CD4-positive, alpha-beta T cell (primary cell): Measurements from ENCODE around the gene INTU. TPM values are rescaled to one million over a fixed set of nuclear protein-coding genes. Genes with fewer than 3 reads are reported as not detected.
A peak's percentile ranks its signal among the peaks of the same experiment; 100 is the strongest.

ENCODE experiments used
- ATAC-seq: fragments of 200-7000 bp; cut with Tn5 transposase; one replicate; pipeline ENCODE4 v1.10.0; 2022; ENCODE audit warnings: mild to moderate bottlenecking; ENCODE audit not compliant: poor library complexity
- CTCF ChIA-PET: fragments of 350-600 bp; sonication (Branson Sonifier 250); formaldehyde crosslinking; loops from one replicate; lab custom pipeline; 2021; ENCODE audit warnings: antibody characterized with exemption, inconsistent platforms; lab: Charles Lee
- POLR2A ChIA-PET: fragments of 350-600 bp; sonication (Branson Sonifier 250); formaldehyde crosslinking; loops from one replicate; lab custom pipeline; 2021; ENCODE audit warnings: antibody characterized with exemption, inconsistent platforms; lab: Charles Lee
- DNase-seq, 14 experiments: peaks; one replicate each; pipeline ENCODE4 v3.0.0-alpha.2; 2013 to 2020; ENCODE audit warnings: mixed read lengths in 2 of 14
- H3K27ac ChIP-seq, 2 donors: one replicate each; pipeline versions ENCODE4 v1.5.1 to v1.7.0; 2013; ENCODE audit warnings: low read length in 2 of 2, low read depth in 1 of 2, mild to moderate bottlenecking in 1 of 2
- H3K27me3 ChIP-seq, 2 experiments: 1 replicate in 1 of 2; 2 replicates in 1 of 2; pipeline versions ENCODE4 v1.6.1 to v1.7.0; 2013; ENCODE audit warnings: low read length in 2 of 2, control low read depth in 1 of 2, mild to moderate bottlenecking in 1 of 2, moderate library complexity in 1 of 2; ENCODE audit not compliant: insufficient read depth in 2 of 2, control insufficient read depth in 1 of 2
- H3K36me3 ChIP-seq: one replicate; pipeline ENCODE4 v1.6.1; 2013; ENCODE audit warnings: low read length, control low read depth; ENCODE audit not compliant: insufficient read depth
- H3K4me1 ChIP-seq: one replicate; pipeline ENCODE4 v1.6.1; 2013; ENCODE audit warnings: low read length, control low read depth; ENCODE audit not compliant: insufficient read depth
- H3K4me3 ChIP-seq: one replicate; pipeline ENCODE4 v1.5.1; 2013; ENCODE audit warnings: mild to moderate bottlenecking, low read length, moderate library complexity
- H3K9me3 ChIP-seq, 2 experiments: 1 replicate in 1 of 2; 2 replicates in 1 of 2; pipeline versions ENCODE4 v1.6.1 to v1.7.0; 2013; ENCODE audit warnings: low read length in 2 of 2, mild to moderate bottlenecking in 2 of 2, control low read depth in 1 of 2, moderate library complexity in 1 of 2; ENCODE audit not compliant: control insufficient read depth in 1 of 2, insufficient read depth in 1 of 2
- H3K27ac Mint-ChIP-seq: one replicate; pipeline ENCODE4 v1.8.0; 2020; ENCODE audit warnings: mixed read lengths
- H3K27me3 Mint-ChIP-seq: one replicate; pipeline ENCODE4 v1.8.0; 2021; ENCODE audit warnings: mixed read lengths
- H3K36me3 Mint-ChIP-seq: one replicate; pipeline ENCODE4 v1.8.0; 2021; ENCODE audit warnings: low read depth, mixed read lengths
- H3K4me1 Mint-ChIP-seq: one replicate; pipeline ENCODE4 v1.8.0; 2021; ENCODE audit warnings: low read depth, mixed read lengths
- H3K4me3 Mint-ChIP-seq: one replicate; pipeline ENCODE4 v1.8.0; 2020; ENCODE audit warnings: mild to moderate bottlenecking, mixed read lengths
- H3K9me3 Mint-ChIP-seq: one replicate; pipeline ENCODE4 v1.8.0; 2020; ENCODE audit warnings: mixed read lengths
- intact Hi-C, 2 experiments: fragments of 100-400 bp; cut with DNase I in 1 of 2; cut with micrococcal nuclease in 1 of 2; formaldehyde crosslinking; loops; one replicate each; pipeline versions ENCODE4 v1.15.1 to v1.9.0; 2023 to 2025; cut with DNase I, micrococcal nuclease
- total RNA-seq, 174 experiments: library from RNA in 2 of 174; stranded (reverse) in 2 of 174; gene quantifications; one replicate each; pipeline ENCODE4 v1.2.3 and lab custom pipeline; 2021 to 2026
- TF ChIP-seq, protein P1 (sequence below): fragments of 200-600 bp; IDR thresholded peaks from one replicate; pipeline ENCODE4 v1.8.0; 2022; ENCODE audit warnings: antibody characterized with exemption, mild to moderate bottlenecking

The INTU gene
- total RNA-seq, 2 experiments from 2014 or later = not detected

DNA sequence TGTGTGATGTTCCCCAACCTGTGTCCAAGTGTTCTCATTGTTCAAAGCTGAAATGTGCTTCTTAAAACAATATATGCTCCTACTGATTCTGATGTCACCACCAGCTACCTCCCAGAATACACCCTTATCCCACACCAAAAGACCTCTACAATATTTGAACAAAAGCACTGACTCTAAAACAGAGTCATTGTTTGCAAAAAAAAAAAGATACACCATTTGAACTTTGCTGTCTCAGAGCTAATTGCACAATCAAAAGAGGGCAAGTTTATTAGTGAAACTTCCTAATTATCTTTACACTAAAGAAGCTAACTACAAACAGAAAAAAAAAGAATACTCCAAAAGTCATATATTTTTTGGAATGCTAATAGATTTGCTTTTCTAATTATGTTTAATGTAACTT lies 34.1 kb upstream of the INTU start:
- ChIA-PET CTCF (no interaction called here), POLR2A (interaction anchor here (0.7 kb wide), 1 partner anchor 29 kb away, joined by 3 read pairs; no protein-coding TSS in a partner anchor)
- no peaks in the 10 kb centered on the region for H3K9me3 Mint-ChIP-seq
- Histone ChIP-seq H3K27me3 (no peaks in the 10 kb centered on the region), H3K9me3 (no peaks in the 10 kb centered on the region), H3K27ac (no peak overlapping the region), H3K36me3 (no peaks in the 10 kb centered on the region), H3K4me3 (no peak overlapping the region), H3K4me1 (no peaks in the 10 kb centered on the region)
- DNase-seq (no peak), ATAC-seq (no peak)
- intact Hi-C loops = no loop called here
- H3K4me1 Mint-ChIP-seq = no peaks in the 10 kb centered on the region
- TF ChIP-seq, protein P1, sequence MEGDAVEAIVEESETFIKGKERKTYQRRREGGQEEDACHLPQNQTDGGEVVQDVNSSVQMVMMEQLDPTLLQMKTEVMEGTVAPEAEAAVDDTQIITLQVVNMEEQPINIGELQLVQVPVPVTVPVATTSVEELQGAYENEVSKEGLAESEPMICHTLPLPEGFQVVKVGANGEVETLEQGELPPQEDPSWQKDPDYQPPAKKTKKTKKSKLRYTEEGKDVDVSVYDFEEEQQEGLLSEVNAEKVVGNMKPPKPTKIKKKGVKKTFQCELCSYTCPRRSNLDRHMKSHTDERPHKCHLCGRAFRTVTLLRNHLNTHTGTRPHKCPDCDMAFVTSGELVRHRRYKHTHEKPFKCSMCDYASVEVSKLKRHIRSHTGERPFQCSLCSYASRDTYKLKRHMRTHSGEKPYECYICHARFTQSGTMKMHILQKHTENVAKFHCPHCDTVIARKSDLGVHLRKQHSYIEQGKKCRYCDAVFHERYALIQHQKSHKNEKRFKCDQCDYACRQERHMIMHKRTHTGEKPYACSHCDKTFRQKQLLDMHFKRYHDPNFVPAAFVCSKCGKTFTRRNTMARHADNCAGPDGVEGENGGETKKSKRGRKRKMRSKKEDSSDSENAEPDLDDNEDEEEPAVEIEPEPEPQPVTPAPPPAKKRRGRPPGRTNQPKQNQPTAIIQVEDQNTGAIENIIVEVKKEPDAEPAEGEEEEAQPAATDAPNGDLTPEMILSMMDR = no peak
- peaks cover 12% of the 10 kb centered on the region for H3K27me3 Mint-ChIP-seq
- H3K4me3 Mint-ChIP-seq = no peak overlapping the region
- no peak overlapping the region for H3K27ac Mint-ChIP-seq
- no peaks in the 10 kb centered on the region for H3K36me3 Mint-ChIP-seq

DNA sequence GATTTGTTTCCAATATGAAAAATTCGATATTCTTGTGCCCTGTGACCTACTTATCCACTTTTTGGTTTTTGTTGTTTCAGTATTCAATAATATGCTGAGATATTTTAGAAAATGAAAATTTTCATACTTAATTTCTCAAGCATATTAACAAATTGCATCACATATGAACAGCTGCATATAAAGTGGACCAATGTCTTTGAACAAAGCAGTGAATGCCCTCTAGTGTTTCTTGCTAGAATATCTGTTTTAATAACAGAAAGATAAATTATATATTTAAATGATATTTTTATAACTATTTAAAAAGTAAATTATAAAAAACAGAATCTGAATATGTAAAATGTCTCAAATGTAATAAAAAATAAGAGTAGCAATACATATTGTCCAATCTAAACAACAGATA lies 31.7 kb upstream of the INTU start:
- Histone ChIP-seq H3K9me3 (no peaks in the 10 kb centered on the region), H3K36me3 (no peaks in the 10 kb centered on the region), H3K4me1 (no peaks in the 10 kb centered on the region), H3K27me3 (no peaks in the 10 kb centered on the region), H3K27ac (no peak overlapping the region), H3K4me3 (no peak overlapping the region)
- CTCF ChIA-PET = no interaction called here
- H3K4me1 Mint-ChIP-seq = no peaks in the 10 kb centered on the region
- TF ChIP-seq, protein P1 = no peak
- DNase-seq = no peak
- intact Hi-C loops = loop anchor here in 1 of 2 experiments (10.0 kb wide), 1 partner anchor 454 kb away; no protein-coding TSS in a partner anchor
- H3K27ac Mint-ChIP-seq = no peak overlapping the region
- no peak for ATAC-seq
- no peaks in the 10 kb centered on the region for H3K9me3 Mint-ChIP-seq
- H3K36me3 Mint-ChIP-seq = no peaks in the 10 kb centered on the region
- H3K27me3 Mint-ChIP-seq = peaks cover 19% of the 10 kb centered on the region
- POLR2A ChIA-PET = no interaction called here
- no peak overlapping the region for H3K4me3 Mint-ChIP-seq

DNA sequence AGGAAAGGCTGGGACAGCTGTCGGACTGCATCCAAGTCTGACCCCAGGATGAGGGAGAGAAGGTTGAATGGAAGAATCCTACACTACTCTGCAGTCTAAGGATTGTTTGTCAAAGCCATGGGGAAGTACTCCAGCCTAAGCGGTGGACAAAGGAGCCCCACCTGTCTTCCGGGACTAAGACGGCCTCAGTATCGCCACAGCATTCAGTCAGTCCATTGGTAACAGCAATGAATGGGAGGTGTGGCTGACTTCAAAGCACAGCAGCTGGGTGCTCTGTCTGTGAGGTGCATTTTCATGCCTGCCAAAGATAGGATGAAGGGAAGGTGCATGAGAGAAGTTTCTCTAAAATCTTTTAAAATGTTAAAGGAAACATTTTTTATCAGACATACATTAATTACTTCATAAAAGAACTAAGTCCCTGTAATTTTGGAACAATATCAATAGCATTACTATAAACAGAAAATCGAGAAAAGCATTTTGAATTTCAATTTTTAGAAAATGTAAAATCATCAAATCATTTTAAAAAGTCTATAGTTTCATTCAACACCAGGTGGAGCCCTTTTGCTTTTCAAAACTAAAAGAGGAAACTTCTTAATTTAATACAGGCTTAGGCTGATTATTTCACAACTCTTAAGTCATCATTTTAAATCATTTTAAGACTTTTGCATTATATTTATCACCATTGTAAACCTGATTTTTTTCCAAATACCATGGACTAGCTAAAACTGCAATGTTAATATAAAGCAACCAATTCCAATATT lies 27.6 kb upstream of the INTU start:
- peaks cover 17% of the 10 kb centered on the region for H3K27me3 Mint-ChIP-seq
- TF ChIP-seq, protein P1 = peak; percentile 9
- CTCF ChIA-PET = no interaction called here

More for the DNA sequence above, 27.6 kb upstream of the INTU start:
- intact Hi-C loops = loop anchor here in 1 of 2 experiments (10.0 kb wide), 1 partner anchor 450 kb away; no protein-coding TSS in a partner anchor
- no peak overlapping the region for H3K27ac ChIP-seq
- no peaks in the 10 kb centered on the region for H3K36me3 Mint-ChIP-seq
- no peaks in the 10 kb centered on the region for H3K4me1 Mint-ChIP-seq
- no peaks in the 10 kb centered on the region for H3K9me3 Mint-ChIP-seq
- POLR2A ChIA-PET = no interaction called here
- H3K4me3 ChIP-seq = no peak overlapping the region
- ATAC-seq (no peak), DNase-seq (peak in 1 of 14 experiments; percentile 17)
- H3K4me1 ChIP-seq = no peaks in the 10 kb centered on the region
- H3K9me3 ChIP-seq = no peaks in the 10 kb centered on the region
- no peaks in the 10 kb centered on the region for H3K27me3 ChIP-seq
- no peak overlapping the region for H3K27ac Mint-ChIP-seq
- H3K36me3 ChIP-seq = no peaks in the 10 kb centered on the region
- H3K4me3 Mint-ChIP-seq = no peak overlapping the region
